ENCODE results near the gene SLC16A2.

GRCh38 chrX:74523224-74523623 is 101.9 kb downstream of the SLC16A2 start:
- TF ChIP-seq CTCF (IDR thresholded peaks at IDR 0.05) (no peak), POLR2A (IDR thresholded peaks at IDR 0.05) (no peak), POLR2AphosphoS5 (IDR thresholded peaks at IDR 0.05) (no peak)
